Stimulated activated CD8-positive, alpha-beta memory T cell treated with anti-CD3 and anti-CD28 coated beads, Interleukin-7, amount 100 ng/mL, for 1 hour (primary cell): ENCODE data around the gene ABCC1.
"Not testable (repeated sequence)": the region's sequence is repeated elsewhere in the genome, so short reads cannot be mapped to it uniquely, and the experiment has no call there.

Source experiments
- DNase-seq, 2 donors: peaks; one replicate each; pipeline ENCODE4 v3.0.0-alpha.2; 2020; ENCODE audit warnings: low read depth in 2 of 2

Gene ABCC1

DNA sequence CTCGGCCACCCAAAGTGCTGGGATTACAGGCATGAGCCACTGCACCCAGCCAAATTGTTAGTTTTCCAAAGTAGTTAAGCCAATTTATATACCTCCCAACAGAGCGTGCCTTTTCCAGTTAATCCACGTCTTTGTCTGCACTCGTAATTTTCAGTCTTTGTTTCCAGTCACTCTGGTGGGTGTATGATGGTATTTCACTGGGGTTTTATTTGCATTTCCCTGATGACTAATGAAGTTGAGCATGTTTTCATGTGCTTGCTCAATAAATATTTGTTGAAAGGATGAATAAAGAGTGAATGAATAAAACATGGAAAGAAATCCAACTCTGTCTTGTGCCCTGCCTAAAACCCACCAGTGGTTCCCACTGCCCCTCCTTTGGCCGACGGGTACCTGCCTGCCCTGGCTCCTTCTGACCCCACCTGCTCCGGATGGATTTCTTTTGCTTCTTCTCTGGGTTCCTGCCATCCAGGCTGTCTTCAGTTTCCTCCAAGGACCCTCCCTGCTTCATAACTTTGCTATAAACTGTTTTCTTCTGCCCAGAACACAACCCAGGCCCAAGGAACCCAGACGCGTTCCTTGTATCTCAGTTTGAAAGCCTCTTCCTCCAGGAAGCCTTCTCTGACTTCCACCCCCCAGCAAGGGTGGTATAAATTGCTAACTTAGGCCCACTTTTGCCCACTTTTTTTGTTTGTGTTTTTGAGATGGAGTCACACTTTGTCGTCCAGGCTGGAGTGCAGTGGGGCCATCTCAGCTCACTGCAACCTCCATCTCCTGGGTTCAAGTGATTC lies 3.0 kb upstream of the ABCC1 start:
- no peak for DNase-seq

DNA sequence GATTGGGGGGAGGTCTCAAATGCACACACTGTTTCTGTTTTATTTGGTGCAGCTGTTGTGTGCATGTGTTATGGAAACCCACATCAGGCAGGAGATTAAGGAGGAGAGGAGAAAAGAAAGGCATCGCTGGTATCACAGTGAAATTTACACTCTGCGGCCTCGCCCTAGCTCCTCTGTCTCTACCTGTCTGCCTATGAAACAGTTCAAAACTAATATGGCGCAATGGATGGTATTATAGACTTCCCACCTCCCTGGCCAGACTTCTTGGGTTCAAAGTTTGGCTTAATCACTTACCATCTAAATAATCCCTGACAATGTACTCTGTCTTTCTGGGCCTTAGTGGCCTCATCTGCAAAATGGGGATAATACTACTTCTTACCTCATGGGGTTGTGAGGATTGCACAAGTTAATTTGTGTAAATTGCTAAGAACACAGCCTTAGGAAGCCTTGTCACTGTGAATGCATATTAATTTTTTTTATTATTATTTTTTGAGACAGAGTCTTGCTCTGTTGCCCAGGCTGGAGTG lies 1.4 kb upstream of the ABCC1 start:
- no peak for DNase-seq

DNA sequence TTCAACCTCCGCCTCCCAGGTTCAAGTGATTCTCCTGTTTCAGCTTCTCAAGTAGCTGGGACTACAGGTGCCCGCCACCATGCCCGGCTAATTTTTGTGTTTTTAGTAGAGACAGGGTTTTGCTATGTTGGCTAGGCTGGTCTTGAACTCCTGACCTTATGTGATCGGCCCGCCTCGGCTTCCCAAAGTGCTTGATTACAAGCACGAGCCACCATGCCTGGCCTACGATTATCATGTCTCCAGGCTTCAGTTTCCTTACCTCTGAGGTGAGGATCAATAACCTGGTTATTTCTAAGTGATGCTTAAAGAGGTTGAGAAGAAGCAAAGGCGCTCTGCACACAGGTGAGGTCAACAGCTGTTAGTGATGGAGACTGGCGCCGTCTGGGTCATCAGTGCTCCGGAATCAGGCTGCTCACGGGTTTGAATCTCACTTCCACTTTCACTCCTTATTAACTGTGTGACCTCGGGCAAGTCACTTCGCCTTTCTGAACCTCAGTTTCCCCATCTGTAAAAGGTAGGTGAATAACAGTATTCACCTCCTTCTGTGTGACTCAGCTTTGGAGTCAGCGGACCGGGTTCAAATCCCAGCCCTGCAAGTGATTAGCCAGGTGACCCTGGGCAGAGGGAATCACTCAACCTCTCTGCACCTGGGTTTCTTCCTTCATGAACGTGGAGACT lies 745 bp upstream of the ABCC1 start:
- no peak for DNase-seq

DNA sequence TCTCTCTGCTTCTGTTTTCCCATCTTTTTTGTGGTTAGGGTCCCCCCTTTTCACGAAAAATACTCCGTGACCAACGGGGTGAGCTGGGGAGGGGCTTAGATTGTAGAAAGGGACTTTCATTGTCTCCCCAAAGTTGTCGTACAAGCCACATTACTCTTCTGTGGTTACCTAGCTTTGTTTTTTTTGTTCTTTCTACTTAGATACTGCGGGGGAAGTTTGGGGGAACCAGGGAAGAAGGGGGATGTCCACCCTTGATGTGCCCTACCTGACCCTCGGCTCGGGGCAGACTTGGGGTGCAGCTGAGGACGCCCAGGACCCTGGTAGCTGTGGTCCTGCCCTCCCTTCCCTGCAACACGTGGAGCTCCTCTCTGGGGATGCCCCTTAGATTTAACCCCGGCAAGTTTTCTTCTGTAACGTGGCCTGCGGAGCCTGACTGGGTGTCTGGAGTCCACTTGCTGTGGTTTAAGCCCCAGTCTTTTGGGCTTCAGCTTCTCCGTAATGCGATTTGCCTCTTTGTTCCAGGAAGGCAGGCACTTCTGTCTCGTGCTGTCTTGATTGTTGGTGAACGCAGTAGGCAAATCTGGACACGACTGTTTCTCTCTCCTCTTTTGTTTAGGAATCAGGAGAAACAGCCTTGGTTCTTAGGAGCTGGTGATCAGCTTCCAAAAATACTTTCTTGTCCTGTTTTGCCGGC lies 892 bp downstream of the ABCC1 start:
- no peak for DNase-seq

DNA sequence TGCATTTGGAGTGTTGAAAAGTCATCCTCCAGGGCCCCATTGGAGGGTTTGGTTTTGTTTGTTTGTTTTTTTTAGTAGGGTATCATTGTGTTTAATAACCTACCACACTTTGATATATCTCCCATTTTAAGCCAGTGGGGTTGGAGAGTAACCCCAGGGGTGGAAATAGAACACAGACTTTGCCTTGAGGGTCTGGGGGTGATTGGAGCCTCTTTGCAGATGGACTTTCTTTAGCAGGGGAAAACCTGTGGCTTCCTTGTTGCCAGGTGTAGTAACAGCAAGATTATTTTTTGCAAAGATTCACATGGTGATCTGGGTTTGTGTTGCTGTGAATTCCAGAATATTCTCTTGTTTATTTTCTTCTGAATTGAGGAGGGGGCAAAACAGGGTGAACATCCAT lies 1.5 kb downstream of the ABCC1 start:
- no peak for DNase-seq

DNA sequence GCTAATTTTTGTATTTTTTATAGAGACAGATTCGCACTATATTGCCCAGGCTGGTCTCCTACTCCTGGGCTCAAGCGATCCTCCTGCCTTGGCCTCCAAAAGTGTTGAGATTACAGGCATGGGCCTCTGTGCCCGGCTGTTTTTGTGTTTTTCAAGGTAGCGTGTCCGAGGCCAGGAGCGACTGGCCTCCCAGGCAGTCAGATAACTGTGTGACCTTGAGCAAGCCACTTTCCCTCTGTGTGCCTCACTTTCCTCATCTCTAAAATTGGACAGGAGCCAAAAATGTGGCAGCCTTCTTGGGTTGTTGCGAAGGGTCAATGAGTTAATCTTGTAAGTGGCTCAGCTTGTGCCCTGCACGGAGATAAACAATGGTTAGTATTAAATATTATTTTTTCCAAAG lies 2.4 kb downstream of the ABCC1 start:
- no peak for DNase-seq

DNA sequence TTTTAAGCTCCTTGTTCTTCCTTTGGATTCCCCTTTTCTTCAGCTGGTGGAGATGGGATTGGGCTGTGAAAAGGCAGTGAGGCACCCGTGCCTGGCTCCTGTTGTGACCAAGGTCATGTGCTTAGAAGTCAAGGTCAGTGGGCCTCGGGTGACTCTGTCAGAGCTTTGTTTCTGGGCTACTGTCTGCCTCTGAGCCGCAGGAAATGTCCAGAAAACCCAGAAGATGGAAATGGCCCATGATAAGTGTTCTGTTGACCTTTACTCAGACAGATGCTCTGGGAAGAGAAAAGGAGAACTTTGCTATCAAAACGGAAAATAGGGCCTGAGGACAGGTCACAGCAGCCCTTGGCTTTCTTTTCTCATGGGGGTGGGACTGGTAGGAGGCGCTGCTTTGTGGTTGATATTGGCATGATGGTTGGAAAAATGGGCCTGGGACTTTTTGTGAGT lies 2.9 kb downstream of the ABCC1 start:
- DNase-seq = no peak

DNA sequence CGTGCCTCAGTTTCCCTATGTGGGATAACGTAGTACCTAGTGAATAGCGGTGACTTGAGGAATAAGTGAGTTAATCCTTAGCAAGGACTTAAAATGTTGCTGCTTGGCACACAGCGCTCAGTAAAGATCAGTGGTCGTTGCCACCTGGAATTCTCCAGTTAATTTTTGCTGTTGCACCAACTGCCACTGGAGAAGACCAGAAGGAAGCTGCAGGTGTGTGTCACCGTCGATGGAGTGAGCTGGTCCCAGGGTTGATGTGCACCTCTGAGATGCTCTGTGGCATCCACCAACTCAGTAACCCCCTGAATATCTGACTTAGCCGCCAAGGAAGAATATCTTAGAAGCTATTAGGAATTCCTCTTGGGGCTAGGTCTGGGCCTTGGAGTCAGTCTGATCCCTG lies 4.1 kb downstream of the ABCC1 start:
- no peak for DNase-seq

DNA sequence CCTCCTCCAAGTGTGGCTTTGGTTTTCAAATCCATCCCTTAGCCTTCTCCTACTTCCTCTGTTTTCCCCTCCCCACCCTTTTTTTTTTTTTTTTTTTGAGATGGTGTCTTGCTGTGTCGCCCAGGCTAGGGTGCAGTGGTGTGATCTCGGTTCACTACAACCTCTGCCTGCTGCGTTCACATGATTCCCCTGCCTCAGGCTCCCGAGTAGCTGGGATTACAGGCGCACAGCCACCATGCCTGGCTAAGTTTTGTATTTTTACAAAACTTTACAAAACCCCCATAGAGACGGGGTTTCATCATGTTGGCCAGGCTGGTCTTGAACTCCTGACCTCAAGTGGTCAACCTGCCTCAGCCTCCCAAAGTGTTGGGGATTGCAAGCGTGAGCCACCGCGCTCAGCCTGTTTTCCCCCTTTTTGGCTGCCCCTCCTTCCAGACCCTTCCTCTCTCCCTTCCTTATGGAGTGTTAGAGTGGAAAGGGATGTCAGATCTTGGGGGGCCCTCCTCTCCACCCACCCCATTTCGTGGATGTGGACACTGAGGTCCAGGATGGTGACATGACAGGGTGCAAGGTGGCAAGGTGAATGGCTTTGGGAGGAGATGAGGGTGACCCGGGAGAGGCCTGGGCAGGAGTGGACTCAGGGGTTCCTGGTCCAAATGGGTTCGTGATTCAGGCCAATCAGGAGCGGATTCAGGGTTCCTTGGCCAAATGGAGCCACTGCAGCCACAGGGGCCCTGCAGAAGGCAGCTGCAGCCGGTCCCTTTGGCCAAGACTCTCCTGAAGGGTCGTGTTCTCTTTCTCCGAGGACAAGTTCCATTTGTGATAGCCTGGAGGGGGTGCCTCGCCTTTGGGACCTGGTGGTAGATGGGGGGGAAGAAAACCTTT lies 4.8 kb downstream of the ABCC1 start:
- DNase-seq = no peak

DNA sequence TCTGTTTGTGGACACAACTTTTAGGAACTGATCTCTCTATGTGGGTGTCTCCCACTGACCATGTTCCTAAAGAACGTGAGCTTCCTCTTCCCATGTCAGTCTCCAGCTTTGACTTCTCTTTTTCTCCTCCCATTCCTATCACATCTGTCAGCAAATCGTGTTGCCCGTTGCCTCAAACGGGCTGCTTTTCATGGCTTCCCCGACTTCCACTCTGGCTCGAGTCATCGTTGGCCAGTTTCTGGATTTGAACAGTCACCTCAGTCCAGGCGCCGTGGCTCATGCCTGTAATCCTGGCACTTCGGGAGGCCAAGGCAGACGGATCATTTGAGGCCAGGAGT lies 5.4 kb downstream of the ABCC1 start:
- DNase-seq = no peak

DNA sequence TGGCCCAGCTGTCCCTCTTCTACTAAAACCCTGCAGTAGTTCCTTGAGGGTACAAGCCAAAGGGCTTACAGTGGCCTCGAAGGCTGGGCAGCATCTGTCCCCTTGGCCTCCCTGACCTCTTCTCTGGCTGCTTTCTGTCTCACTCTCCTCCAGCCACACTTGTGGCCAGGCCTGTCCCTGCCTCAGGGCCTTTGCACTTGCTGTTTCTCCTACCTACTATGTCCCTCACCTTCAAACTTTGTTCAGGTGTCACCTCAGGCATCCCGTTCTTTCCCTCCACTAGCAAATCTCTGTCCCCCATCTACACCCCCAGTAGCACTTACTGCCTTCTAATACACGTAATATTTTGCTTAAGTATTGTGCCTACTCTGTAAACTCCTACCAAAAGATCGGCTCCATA lies 6.0 kb downstream of the ABCC1 start:
- no peak for DNase-seq

DNA sequence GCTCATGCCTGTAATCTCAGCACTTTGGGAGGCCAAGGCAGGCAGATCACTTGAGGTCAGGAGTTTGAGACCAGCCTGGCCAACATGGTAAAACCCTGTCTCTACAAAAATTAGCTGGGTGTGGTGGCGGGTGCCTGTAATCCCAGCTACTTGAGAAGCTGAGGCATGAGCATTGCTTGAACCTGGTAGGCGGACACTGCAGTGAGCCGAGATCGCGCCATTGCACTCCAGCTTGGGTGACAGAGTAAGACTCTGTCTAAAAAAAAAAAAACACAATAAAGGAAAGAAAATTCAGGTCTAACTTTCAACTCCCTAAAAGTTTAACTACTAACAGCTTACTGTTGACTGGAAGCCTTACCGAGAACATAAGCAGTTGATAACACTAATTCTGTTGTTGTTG lies 6.7 kb downstream of the ABCC1 start:
- not testable (repeated sequence) for DNase-seq

DNA sequence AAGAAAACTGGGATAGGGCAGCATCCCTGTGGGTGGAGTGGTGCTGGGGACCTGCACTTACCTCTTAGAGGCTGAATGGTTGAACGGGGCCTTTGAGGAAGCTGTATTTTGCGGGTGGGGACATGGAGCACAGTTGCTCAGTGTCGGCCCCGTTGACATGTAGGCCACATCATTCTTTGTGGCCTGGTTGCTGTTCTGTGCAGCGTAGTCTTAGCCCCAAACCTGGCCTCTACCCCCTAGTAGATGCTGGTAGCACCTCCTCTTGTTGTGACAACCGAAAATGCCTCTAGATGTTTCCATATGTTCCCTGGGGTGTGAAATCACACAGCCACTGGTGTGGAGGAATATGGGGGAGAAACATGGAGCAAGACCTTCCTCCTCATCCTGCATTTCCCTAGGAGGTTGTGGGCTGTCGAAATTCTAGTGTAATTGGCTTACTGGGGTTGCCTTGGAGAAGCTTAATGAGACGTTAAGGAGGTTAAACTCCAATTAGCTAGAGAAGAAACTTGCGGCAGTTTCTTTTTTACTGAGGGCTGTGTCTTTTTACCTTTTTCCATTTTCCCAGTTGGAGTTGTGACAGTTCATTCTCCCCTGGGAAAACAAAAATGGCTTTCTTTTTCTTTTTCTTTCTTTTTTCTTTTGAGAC lies 9.4 kb downstream of the ABCC1 start:
- DNase-seq = no peak

DNA sequence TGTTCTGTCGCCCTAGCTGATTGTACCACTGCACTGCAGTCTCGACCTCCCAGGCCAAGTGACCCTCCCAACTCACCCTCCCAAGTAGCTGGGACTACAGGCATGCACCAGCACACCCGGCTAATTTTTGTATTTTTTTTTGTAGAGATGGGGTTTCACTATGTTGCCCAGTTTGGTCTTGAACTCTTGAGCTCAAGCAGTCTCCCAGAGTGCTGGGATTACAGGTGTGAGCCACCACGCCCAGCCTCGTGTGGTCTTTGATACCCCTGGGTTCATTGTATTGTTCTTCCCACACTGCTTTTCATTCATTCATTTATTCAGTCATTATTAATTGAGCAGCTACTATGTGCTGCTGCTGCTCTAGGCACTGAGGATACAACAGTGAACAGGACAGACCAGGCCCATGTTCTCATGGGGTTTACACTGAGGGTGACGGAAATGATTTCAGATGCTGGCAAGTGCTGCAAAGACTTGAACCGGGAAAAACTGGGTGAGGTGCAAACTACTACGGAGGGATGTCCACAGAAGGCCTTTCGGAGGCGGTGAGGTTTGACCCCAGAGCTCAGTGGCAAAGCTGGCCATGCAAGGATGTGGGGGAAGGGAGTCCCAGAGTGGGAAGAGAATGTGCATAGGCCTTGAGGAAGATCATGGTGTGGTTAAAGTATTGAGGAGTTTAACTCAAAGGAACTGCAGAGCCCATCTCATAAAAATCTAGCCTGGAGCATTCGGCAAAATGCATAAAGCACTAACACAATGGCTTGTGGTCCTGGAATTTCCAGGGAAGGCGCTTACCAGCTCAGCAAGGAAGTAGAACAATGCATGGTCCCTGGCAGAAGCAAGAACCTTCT lies 10.9 kb downstream of the ABCC1 start:
- DNase-seq = no peak

DNA sequence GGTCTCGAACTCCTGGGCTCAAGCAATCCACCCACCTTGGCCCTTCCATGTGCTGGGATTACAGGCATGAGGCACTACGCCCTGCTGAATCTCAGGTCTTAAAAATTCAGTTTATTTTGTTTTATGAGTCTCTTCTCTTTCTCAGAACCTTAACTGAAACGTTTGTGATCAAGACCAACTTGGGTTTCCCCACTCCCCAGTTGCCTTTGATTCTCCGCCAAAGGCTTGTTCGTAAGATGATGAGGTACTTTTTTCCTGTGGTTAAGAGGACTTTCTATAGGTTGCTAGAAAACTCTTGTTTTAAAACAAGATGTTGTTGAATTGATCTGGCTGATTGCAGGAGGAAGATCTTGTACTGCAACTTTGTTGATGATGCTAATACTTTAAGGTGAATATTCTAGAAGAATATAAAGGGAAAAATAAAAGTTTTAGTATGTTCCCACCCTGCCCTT lies 11.7 kb downstream of the ABCC1 start:
- peak; percentile 30 to 32 for DNase-seq

DNA sequence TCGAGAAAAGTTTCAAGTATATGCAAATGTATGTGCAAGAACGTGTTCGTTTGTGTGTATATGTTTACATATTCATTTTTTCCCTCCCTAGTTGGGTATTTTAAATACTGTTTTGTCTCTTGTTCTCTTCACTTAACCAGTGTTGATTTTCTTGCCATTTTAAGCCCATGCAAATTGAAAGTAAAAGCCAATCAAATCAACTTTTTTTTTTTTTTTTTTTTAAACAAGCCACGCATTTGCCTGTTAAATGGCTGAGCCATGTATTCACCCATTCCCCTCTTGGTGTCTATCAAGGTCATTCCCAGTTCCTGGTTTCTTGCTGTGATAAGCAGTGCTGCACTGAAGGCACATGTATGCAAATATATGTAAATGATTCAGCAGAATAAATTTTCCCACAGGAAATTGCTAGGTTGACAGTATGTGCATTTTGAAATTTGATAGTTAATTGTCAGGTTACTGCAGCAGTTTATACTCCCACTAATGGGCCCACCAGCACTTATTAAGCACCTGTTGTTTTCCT lies 12.2 kb downstream of the ABCC1 start:
- DNase-seq = no peak

DNA sequence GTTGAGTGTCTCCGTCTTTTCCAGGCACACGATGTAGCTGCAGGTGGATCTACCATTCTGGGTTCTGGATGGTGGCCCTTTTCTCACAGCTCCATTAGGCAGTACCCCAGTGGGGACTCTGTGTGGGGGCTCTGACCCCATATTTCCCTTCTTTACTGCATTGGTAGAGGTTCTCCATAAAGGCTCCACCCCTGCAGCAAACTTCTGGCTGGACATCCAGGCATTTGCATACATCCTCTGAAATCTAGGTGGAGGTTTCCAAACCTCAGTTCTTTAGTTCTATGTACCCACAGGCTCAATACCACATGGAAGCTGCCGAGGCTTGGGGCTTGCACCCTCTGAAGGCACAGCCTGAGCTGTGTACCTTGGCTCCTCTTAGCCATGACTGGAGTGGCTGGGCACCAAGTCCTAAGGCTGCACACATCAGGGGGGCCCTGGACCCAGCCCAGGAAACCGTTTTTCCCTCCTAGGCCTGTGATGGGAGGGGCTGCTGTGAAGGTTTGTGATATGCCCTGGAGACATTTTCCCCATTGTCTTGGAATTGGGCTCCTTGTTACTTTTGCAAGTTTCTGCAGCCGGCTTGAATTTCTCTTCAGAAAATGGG lies 14.0 kb downstream of the ABCC1 start:
- no peak for DNase-seq

DNA sequence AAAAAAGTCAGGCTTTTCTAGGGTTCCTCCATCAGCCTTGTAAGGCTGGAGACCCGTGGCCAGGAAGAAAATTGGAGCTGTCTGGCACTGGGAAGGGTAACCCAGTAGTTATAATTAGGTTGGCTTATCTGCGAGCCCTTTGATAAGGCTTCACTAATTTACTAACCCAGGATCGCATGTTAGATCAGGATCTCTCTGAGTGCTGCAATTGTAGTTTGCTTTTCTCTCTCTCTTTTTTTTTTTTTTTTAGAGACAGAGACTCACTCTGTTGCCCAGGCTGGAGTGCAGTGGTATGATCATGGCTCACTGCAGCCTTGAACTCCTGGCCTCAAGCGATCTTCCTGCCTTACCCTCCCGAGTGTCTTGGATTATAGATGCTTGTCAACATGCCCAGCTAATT lies 17.0 kb downstream of the ABCC1 start:
- DNase-seq = no peak

DNA sequence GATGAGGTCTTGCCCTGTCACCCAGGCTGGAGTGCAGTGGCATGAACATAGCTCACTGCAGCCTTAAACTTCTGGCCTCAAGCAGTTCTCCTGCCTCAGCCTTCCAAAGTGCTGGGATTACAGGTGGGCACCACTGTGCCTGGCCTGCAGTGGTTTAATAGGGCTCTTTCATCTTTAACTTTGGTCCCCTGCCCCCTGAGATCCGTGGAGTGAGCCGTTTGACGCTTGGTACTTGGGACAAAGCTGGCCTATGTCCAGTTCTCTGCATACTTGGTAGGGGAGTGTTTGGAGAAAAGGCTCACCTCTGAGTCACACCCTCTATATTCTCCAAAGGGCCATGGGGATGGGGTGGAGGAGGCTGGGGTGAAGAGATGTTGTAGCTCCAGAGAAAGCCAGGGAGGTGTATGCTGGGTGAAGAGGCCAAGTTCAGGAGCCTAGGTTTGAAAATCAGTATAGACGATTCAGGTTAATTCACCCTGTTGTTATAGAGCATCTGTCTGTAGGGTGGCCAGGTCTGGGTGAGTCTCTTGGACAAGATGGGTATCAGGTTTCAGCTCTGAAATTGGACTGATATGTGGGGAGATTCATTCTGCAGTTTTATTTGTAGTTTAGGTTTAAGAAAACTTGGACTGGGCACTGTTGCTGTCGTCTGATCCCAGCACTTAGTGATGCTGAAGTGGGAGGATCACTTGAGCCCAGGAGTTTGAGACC lies 17.6 kb downstream of the ABCC1 start:
- no peak for DNase-seq
